GM18951 (cell line): ENCODE data around the gene SRP9.
"Not testable (repeated sequence)": the region's sequence is repeated elsewhere in the genome, so short reads cannot be mapped to it uniquely, and the experiment has no call there.

ENCODE experiments used
- POLR2A ChIP-seq: IDR thresholded peaks from 4 replicates; pipeline ENCODE4 v1.6.1; 2011; ENCODE audit warnings: mild to moderate bottlenecking; ENCODE audit not compliant: insufficient read length, insufficient read depth; ENCODE audit errors: extremely low read depth
- in situ Hi-C: fragments of 300-500 bp; cut with MboI; formaldehyde crosslinking; loops from one replicate; pipeline ENCODE4 v1.12.0; 2022; ENCODE audit warnings: low sequenced_read_pairs, mixed read lengths, inconsistent platforms; ENCODE audit not compliant: unreplicated experiment

The SRP9 gene

DNA sequence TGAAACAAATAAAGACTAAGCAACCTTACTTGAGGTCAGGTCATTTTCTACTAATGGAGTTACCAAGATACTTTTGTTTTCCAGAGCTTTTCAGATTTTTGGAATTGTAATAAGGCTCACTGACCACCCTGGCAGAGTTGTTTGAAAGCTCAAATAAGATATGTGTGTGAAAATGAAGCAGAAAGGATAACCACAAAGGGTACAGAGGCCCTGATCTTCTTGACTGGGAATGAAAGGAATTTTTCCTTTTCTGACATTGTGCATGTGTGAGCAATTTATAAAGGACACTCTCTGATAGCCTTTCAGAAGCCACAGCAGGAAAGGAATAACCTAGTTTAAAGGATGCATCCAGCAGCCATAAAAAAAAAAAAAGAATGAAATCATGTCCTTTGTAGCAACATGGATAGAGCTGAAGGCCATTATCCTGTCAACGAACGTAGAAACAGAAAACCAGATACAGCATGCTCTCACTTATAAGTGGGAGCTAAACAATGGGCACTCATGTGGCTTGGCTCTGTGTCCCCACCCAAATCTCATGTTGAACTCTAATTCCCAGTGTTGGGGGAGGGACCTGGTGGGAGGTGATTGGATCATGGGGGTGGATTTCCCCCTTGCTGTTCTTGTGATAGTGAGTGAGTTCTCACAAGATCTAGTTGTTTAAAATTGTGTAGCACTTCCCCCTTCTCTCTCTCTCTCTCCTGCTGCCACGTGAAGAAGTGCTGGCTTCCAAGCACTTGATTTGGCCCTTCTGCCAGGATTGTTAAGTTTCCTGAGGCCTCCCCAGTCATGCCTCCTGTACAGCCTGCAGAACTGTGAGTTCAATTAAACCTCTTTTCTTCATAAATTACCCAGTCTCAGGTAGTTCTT lies 3.1 kb upstream of the SRP9 start:
- TF ChIP-seq POLR2A: no peak
- in situ Hi-C loops: no loop called here

DNA sequence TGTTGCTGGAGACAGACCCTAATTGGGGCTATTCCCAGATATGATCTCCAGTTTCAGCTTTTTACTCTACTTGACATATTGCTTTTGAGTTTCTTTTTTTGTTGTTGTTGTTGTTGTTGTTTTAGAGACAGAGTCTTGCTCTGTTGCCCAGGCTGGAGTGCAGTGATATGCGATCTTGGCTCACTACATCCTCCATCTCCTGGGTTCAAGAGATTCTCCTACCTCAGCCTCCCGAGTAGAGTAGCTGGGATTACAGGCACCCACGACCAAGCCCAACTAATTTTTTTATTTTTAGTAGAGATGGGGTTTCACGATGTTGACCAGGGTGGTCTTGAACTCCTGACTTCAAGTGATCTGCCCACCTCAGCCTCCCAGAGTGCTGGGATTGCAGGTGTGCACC lies 1.3 kb upstream of the SRP9 start:
- in situ Hi-C loops: no loop called here
- TF ChIP-seq POLR2A: no peak

DNA sequence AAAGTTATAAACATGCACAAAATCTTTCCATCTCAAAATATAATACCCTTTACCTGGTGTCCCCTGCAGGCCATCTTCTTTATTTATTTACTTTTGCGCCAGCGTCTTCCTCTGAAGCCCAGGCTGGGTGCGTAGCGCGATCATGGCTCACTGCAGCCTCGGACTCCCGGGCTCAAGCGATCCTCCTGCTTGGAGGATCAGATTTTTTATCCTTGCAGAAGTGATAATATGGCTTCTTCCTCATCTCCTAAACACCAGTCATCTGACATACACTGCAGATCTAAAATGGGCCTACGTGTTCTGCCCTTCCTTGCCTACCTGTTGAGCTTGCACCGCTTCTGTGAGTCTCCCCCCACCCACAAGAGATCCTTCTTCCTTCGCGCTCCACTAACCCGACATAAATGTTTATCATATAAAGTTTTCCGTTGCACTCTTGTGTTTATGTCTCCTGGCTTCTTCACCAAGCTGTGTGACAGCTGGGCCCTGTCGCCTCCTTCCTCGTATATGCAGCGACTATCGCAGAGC lies 506 bp upstream of the SRP9 start:
- TF ChIP-seq POLR2A: no peak
- in situ Hi-C loops: no loop called here

DNA sequence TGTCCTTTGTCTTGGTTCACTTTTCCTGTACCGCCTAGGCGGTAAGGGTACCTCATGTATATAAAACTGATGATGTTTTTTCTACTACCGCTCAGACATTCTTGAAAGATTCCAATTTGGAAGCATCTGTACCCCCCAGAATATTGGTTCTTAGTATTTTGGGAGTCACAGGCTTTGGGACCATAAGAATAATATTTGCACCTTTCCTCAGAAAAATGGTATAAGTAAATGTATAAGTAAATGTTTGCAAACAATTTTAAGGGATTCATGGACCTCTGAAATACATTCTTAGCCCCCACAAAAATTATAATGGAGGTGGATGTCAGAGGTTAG lies 677 bp downstream of the SRP9 start:
- in situ Hi-C loops: no loop called here
- TF ChIP-seq POLR2A: no peak

DNA sequence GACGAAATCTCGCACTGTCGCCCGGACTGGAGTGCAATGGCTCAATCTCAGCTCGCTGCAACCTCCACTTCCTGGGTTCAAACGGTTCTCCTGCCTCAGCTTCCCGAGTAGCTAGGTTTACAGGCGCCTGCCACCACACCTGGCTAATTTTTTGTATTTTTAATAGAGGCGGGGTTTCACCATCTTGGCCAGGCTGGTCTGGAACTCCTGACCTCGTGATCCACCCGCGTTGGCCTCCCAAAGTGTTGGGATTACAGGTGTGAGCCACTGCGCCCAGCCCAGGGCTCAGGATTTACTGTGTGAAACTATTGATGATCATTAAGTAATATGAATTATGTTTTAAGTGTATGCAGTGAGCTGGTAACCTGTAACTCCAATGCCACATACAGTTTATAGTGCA lies 1.5 kb downstream of the SRP9 start:
- in situ Hi-C loops: not testable (repeated sequence)

DNA sequence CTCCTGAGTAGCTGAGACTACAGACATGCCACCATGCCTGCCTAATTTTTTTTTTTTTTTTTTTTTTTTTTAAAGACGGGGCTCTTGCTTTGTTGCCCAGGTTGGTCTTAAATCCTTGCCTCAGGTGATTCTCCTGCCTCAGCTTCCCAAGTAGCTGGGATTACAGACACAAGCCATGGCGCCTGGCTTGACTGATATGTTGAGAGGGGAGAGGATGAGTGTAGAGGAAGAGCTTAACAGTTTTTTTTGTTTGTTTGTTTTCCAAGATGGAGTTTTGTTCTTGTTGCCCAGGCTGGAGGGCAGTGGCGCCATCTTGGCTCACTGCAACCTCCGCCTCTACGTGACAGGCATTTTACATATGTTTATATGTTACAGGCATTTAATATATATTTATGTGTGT lies 2.5 kb downstream of the SRP9 start:
- no peak for TF ChIP-seq POLR2A
- in situ Hi-C loops: no loop called here

DNA sequence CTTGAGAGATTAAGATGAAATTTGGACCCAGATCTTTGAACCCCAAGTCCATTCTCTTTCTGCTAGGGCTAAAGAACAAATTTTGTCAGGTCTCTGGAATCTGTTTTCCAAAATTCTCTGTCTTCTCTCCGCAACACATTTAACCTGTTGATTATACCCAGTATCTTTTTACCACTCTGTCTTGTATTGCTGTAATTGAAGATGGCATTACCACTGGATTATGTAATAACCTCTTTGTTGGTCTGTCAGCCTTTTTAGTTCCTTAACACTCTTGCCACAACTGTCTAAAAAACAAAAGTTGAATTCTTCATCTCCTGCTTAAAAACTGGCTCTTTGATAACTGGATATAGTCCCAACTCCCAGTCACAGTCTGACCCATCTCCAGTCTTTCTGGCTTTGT lies 3.0 kb downstream of the SRP9 start:
- no peak for TF ChIP-seq POLR2A
- in situ Hi-C loops: no loop called here

DNA sequence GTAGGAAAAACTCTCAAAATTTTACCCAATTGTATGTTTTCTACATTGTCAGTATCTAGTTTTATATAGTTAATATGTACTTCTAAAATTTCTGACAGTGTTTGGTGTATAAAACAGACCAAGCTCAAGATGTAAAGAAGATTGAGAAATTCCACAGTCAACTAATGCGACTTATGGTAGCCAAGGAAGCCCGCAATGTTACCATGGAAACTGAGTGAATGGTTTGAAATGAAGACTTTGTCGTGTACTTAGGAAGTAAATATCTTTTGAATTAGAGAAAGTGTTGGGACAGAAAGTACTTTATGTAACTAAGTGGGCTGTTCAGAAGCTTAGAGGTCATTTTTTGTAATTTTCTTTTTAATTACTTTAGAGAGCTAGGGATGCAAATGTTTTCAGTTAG lies 11.5 kb downstream of the SRP9 start:
- in situ Hi-C loops: not testable (repeated sequence)

DNA sequence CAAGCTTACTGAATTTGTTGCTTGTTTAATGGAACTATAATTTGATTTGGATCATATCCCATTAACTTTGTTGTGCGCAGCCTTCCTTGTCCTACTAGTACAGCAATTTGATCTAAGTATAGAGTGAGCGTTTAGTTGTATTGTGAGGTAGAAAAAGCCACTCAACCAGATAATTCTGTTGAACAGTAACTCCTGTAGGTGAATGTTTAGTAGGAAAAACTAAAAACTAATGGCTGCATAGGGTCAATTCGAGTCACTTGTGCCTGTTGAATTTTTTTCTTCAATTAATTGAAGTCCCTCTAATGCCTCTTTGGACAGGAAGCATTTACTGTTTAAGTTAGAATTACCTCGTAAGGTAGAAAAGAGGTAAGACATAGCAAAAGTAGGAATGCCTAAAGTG lies 17.3 kb downstream of the SRP9 start:
- no peak for TF ChIP-seq POLR2A
- in situ Hi-C loops: no loop called here

DNA sequence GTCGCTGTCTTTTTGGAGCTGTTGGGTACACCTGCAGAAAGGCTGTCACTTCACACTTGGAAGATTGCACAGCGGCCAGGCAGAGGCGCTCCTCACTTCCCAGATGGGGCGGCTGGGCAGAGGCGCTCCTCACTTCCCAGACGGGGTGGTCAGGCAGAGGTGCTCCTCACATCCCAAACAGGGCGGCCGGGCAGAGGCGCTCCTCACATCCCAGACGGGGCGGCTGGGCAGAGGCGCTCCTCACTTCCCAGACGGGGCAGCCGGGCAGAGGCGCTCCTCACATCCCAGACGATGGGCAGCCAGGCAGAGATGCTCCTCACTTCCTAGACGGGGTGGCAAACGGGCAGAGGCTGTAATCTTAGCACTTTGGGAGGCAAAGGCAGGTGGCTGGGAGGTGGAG lies 18.5 kb downstream of the SRP9 start:
- in situ Hi-C loops: not testable (repeated sequence)

DNA sequence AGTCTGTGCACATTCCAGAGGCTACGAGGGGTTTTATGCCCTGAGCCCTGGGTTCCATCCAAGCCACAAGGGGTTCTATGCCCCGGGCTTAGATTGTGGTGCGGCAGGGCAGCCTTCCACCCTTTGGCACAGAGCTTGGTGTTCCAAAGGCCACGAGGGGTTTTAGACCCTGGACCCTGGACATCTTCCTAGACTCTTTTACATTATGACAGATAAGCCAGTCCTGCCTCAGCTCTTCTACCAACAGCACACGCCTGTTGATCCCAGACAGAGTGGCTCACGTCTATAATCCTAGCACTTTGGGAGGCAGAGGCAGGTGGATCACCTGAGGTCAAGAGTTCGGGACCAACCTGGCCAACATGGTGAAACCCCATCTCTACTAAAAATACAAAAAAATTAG lies 23.5 kb downstream of the SRP9 start:
- in situ Hi-C loops: not testable (repeated sequence)

DNA sequence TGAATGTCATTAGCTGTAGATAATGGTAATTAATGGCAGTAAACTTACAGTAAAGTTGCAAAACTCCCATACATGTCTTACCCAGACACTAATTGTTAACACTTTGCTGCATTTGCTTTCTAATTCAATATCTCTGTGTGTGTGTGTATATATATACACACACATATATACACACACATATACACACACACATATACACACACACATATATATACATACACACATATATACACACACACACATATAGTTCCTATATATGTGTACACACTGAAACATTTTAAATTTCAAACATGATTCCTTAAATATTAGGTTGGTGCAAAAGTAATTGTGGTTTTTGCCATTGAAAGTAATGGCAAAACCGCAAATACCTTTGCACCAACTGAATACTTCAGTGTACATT lies 28.6 kb downstream of the SRP9 start:
- TF ChIP-seq POLR2A: no peak
- in situ Hi-C loops: no loop called here

DNA sequence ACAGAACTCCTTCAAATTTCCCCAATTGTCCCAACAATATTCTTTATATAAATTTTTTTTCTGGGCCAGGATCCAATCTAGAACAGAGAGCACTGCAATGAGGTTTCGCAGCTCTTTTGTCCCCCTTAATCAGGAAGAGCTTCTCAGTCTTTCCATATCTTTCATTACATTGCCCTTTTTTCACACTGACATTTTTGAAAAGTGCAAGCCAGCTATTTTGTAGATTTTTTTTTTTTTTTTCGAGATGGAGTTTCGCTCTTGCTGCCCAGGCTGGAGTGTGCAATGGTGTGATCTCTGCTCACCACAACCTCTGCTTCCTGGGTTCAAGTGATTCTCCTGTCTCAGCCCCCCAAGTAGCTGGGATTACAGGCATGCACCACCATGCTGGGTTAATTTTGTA lies 29.1 kb downstream of the SRP9 start:
- in situ Hi-C loops: not testable (repeated sequence)

DNA sequence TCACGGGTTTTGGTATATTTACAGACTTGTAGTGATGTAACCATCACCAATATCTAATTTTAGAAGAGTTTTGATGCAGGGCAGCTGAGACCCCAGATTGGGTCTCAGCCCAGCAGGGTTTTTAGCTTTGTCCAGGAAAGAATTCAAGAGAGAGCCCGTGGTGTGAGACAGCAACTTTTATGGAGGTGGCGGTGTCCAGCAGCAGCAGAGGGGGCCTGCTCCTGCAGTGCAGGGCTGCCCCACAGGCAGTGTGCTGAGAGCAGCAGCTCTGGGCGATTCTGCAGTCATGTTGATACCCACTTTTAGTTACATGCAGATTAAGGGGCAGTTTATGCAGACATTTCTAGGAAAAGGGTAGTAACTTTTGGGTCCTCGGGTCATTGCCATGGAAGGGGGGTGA lies 30.5 kb downstream of the SRP9 start:
- TF ChIP-seq POLR2A: no peak
- in situ Hi-C loops: no loop called here
